Upper lobe of left lung (tissue), 6 donors: ENCODE results near the gene DNAJC21. TPM values are rescaled to one million over a fixed set of nuclear protein-coding genes. Genes with fewer than 3 reads are reported as not detected.

Experiments used
- ATAC-seq, 2 donors: fragments of 200-7000 bp; cut with Tn5 transposase; one replicate each; pipeline ENCODE4 v1.9.1; 2022; ENCODE audit warnings: mild to moderate bottlenecking in 2 of 2, moderate library complexity in 2 of 2; ENCODE audit not compliant: low FRiP score in 2 of 2
- DNase-seq, 2 donors: peaks; one replicate each; pipeline ENCODE4 v3.0.0-alpha.2; 2019 to 2020
- H3K27ac ChIP-seq, 4 donors: fragments of 200-600 bp; sonication (generic); one replicate each; pipeline ENCODE4 v1.5.1; 2016 to 2019
- H3K27me3 ChIP-seq, 4 donors: fragments of 200-600 bp; sonication (generic); one replicate each; pipeline ENCODE4 v1.5.1; 2017 to 2019
- H3K36me3 ChIP-seq, 4 donors: fragments of 200-600 bp; sonication (generic); one replicate each; pipeline ENCODE4 v1.5.1; 2016 to 2019
- H3K4me1 ChIP-seq, 4 donors: fragments of 200-600 bp; sonication (generic); one replicate each; pipeline ENCODE4 v1.5.1; 2018 to 2019
- H3K4me3 ChIP-seq, 4 donors: fragments of 200-600 bp; sonication (generic); one replicate each; pipeline ENCODE4 v1.5.1; 2017 to 2019; ENCODE audit warnings: mild to moderate bottlenecking in 2 of 4, moderate library complexity in 1 of 4
- H3K9me3 ChIP-seq, 4 donors: fragments of 200-600 bp; sonication (generic); one replicate each; pipeline ENCODE4 v1.5.1; 2018 to 2019
- EP300 ChIP-seq, 4 donors: sonication (generic); formaldehyde crosslinking; IDR thresholded peaks; one replicate each; pipeline ENCODE4 v1.5.1; 2017; ENCODE audit warnings: antibody characterized with exemption in 4 of 4, control low read depth in 2 of 4
- POLR2A ChIP-seq, 4 donors: fragments of 450-650 bp; IDR thresholded peaks; one replicate each; pipeline ENCODE4 v1.5.1; 2016 to 2017; ENCODE audit warnings: antibody characterized with exemption in 4 of 4, mild to moderate bottlenecking in 2 of 4
- POLR2AphosphoS5 ChIP-seq, 2 donors: sonication (generic); formaldehyde crosslinking; IDR thresholded peaks; one replicate each; pipeline ENCODE4 v1.5.1; 2017; ENCODE audit warnings: antibody characterized with exemption in 2 of 2
- WGBS, 2 donors: methylation state at CpG; one replicate each; pipeline ENCODE4 v1.1.5; 2017 to 2018; 5-methylcytosine and 5-hydroxymethylcytosine counted together
- total RNA-seq, 6 donors: library from RNA; depleted of rRNA in 4 of 6; stranded (reverse); fragments of >200 nt in 4 of 6; gene quantifications; one replicate each; pipeline versions ENCODE4 v1.1.0 to v1.2.1, GENCODE V29; 2016 to 2021
- TF ChIP-seq, protein P1 (sequence below), 6 experiments: fragments of 450-650 bp in 4 of 6; fragments of 200-600 bp in 2 of 6; sonication (generic) in 2 of 6; IDR thresholded peaks; one replicate each; pipeline ENCODE4 v1.5.1; 2016 to 2019; ENCODE audit warnings: antibody characterized with exemption in 6 of 6
- donor health status: DM: no; HTN: no; CAD: no; lungs with moderate emphysema.
- donor health status: DM: no; HTN: yes; CAD: no; lungs with severe emphysema.

Gene DNAJC21
- total RNA-seq, 6 donors from 2014 or later = 41.2 to 93.2 (median 46.3) TPM

DNA sequence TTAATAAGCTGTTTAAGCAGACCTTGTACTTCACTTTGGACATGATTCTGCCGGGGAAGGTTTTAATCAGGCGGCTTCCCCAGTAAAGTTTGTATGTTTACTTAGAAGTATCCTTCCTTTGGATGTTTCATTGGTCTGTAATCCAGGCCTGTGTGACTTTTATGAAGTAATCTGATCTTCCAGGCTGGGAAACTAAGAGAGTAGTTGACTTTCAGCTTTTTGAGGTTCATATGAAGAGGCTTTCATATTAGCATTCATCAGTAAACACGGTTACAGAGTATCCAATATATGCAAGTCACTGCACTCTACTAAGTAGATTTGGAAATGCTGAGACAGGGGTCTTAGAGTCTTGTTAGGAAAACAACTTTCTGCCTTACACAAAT, 1.1 kb downstream of the DNAJC21 start:
- no peak for DNase-seq
- WGBS, 2 donors = 0% methylated on average over 3 of the region's 3 CpGs

DNA sequence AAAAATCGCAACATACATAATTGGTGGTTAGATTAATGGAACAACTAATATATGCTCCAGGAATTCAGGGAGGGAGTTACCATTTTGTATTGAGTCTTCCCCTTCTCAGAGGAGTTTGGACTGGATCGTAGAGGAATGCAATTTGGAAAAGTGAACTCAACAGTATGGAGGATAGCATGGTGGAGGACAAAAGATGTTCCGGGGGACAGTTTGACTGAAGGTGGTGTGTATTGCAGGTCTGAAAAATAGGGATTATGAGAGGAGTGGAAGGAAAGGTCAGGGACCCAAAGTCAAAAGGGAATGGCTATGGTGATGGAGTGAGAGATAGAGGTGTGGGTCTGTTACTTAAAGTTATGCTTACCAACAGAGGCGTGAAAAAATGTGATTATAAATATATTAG, 1.5 kb downstream of the DNAJC21 start:
- 70 to 71% methylated on average over 4 of the region's 4 CpGs for WGBS, 2 donors
- no peak for ATAC-seq
- Histone ChIP-seq H3K27ac (peak overlapping the region; percentile 89 to 98 (median 94)), H3K36me3 (peaks cover under 1 to 22% (median 6%) of the 10 kb centered on the region in 4 donors), H3K27me3 (no peaks in the 10 kb centered on the region), H3K4me3 (peak overlapping the region in 3 of 4 donors; percentile 74 to 93 (median 84)), H3K9me3 (no peaks in the 10 kb centered on the region), H3K4me1 (peaks cover 21 to 30% (median 24%) of the 10 kb centered on the region in 4 donors)
- no peak for DNase-seq
- TF ChIP-seq POLR2A (IDR thresholded peaks at IDR 0.05) = no peak
- TF ChIP-seq, protein P1, sequence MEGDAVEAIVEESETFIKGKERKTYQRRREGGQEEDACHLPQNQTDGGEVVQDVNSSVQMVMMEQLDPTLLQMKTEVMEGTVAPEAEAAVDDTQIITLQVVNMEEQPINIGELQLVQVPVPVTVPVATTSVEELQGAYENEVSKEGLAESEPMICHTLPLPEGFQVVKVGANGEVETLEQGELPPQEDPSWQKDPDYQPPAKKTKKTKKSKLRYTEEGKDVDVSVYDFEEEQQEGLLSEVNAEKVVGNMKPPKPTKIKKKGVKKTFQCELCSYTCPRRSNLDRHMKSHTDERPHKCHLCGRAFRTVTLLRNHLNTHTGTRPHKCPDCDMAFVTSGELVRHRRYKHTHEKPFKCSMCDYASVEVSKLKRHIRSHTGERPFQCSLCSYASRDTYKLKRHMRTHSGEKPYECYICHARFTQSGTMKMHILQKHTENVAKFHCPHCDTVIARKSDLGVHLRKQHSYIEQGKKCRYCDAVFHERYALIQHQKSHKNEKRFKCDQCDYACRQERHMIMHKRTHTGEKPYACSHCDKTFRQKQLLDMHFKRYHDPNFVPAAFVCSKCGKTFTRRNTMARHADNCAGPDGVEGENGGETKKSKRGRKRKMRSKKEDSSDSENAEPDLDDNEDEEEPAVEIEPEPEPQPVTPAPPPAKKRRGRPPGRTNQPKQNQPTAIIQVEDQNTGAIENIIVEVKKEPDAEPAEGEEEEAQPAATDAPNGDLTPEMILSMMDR (IDR thresholded peaks at IDR 0.05) = no peak

More for the DNA sequence above, 1.1 kb downstream of the DNAJC21 start:
- H3K4me1 ChIP-seq = peaks cover 21 to 30% (median 24%) of the 10 kb centered on the region in 4 donors
- ATAC-seq = no peak
- H3K27ac ChIP-seq = peak overlapping the region; percentile 89 to 98 (median 94)
- peak overlapping the region; percentile 66 to 93 (median 79) for H3K4me3 ChIP-seq
- TF ChIP-seq POLR2AphosphoS5 (IDR thresholded peaks at IDR 0.05) (no peak), POLR2A (IDR thresholded peaks at IDR 0.05) (no peak), EP300 (IDR thresholded peaks at IDR 0.05) (no peak)
- TF ChIP-seq, protein P1 (IDR thresholded peaks at IDR 0.05) = no peak
- no peaks in the 10 kb centered on the region for H3K9me3 ChIP-seq
- no peaks in the 10 kb centered on the region for H3K27me3 ChIP-seq
- H3K36me3 ChIP-seq = peaks cover 5 to 22% (median 8%) of the 10 kb centered on the region in 4 donors

- H3K4me1 ChIP-seq = peaks cover 16 to 30% (median 24%) of the 10 kb centered on the region in 4 donors
- no peak for DNase-seq
- WGBS, 2 donors = 85% methylated on average over 2 of the region's 2 CpGs
- H3K4me3 ChIP-seq = no peak overlapping the region
- H3K9me3 ChIP-seq = no peaks in the 10 kb centered on the region
- H3K27ac ChIP-seq = no peak overlapping the region
- peaks cover 18 to 31% (median 22%) of the 10 kb centered on the region in 4 donors for H3K36me3 ChIP-seq
- no peaks in the 10 kb centered on the region for H3K27me3 ChIP-seq
- TF ChIP-seq, protein P1 (IDR thresholded peaks at IDR 0.05) = no peak
- no peak for TF ChIP-seq POLR2A (IDR thresholded peaks at IDR 0.05)
- TF ChIP-seq EP300 (IDR thresholded peaks at IDR 0.05) = no peak
- TF ChIP-seq POLR2AphosphoS5 (IDR thresholded peaks at IDR 0.05) = no peak
- no peak for ATAC-seq
These were observed 3.6 kb downstream of the DNAJC21 start for GRCh38 chr5:34932947-34933346.

DNA sequence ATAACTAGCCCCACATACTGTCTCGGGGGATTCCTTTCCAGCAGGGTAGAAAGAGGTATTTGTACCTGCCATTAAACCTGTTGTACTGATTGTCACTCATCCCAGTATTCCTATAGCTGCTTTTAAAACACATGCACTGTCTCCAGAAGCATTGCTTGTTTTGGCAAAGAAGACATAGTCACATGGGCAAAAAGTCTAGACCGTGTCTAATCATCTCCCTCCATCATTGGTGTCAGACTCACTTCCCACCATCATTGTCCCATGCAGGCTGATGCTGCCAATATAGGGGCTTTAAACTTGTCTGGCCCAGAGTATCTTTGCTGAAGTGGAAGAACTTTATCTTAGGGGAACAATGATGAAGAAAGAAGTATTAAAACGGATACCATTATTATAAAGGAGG, 12.6 kb downstream of the DNAJC21 start:
- ATAC-seq (no peak), DNase-seq (no peak)
- TF ChIP-seq POLR2A (IDR thresholded peaks at IDR 0.05) (no peak), EP300 (IDR thresholded peaks at IDR 0.05) (no peak), POLR2AphosphoS5 (IDR thresholded peaks at IDR 0.05) (no peak)
- TF ChIP-seq, protein P1 (IDR thresholded peaks at IDR 0.05) = no peak
- Histone ChIP-seq H3K9me3 (no peaks in the 10 kb centered on the region), H3K4me1 (no peaks in the 10 kb centered on the region), H3K27ac (no peak overlapping the region), H3K36me3 (peaks cover 43 to 94% (median 57%) of the 10 kb centered on the region in 4 donors), H3K27me3 (no peaks in the 10 kb centered on the region), H3K4me3 (no peak overlapping the region)
- 89 to 97% methylated on average over 3 of the region's 3 CpGs for WGBS, 2 donors

GRCh38 chr5:34944044-34944443, 14.7 kb downstream of the DNAJC21 start:
- H3K9me3 ChIP-seq = no peaks in the 10 kb centered on the region
- H3K4me3 ChIP-seq = no peak overlapping the region
- peaks cover 23 to 89% (median 42%) of the 10 kb centered on the region in 4 donors for H3K36me3 ChIP-seq
- H3K4me1 ChIP-seq = no peaks in the 10 kb centered on the region
- DNase-seq (no peak), ATAC-seq (no peak)
- H3K27ac ChIP-seq = no peak overlapping the region
- TF ChIP-seq, protein P1 (IDR thresholded peaks at IDR 0.05) = no peak
- TF ChIP-seq EP300 (IDR thresholded peaks at IDR 0.05) (no peak), POLR2A (IDR thresholded peaks at IDR 0.05) (no peak), POLR2AphosphoS5 (IDR thresholded peaks at IDR 0.05) (no peak)
- no peaks in the 10 kb centered on the region for H3K27me3 ChIP-seq
- WGBS, 2 donors = 95 to 98% methylated on average over 2 of the region's 2 CpGs
